ENCODE data around the gene DEFB129. TPM values are rescaled to one million over a fixed set of nuclear protein-coding genes. Genes with fewer than 3 reads are reported as not detected.

DEFB129 gene
- total and polyA plus RNA-seq, 4 donors: not detected

- TF ChIP-seq CTCF (IDR thresholded peaks at IDR 0.05; ENCODE audit: low read depth, low read length, missing input control) (no peak), JUND (IDR thresholded peaks at IDR 0.05) (no peak), SP1 (IDR thresholded peaks at IDR 0.05) (no peak)
Measured at GRCh38 chr20:237489-237888, 10.4 kb downstream of the DEFB129 start (continued).

GRCh38 chr20:237929-238328, 10.9 kb downstream of the DEFB129 start:
- H3K27ac ChIP-seq (ENCODE audit: low read depth in 1 of 2, low read length in 2 of 2): no peak overlapping the region

More at GRCh38 chr20:237929-238328, 10.9 kb downstream of the DEFB129 start:
- H3K4me3 ChIP-seq (ENCODE audit: low read depth in 1 of 3, low read length in 3 of 3): no peak overlapping the region
- peaks cover 0 to 4% (median 0%) of the 10 kb centered on the region in 4 donors for H3K4me1 ChIP-seq (ENCODE audit: control insufficient read depth in 4 of 4, insufficient read depth in 4 of 4, low read length in 3 of 4)
- no peaks in the 10 kb centered on the region for H3K36me3 ChIP-seq (ENCODE audit: control insufficient read depth in 4 of 4, insufficient read depth in 3 of 4, low read depth in 1 of 4, low read length in 3 of 4)
- no peaks in the 10 kb centered on the region for H3K9me3 ChIP-seq (ENCODE audit: control insufficient read depth in 4 of 4, low read length in 3 of 4)
- WGBS: 36% methylated on average over 3 of the region's 3 CpGs
- no peaks in the 10 kb centered on the region for H3K27me3 ChIP-seq (ENCODE audit: control insufficient read depth in 4 of 4, insufficient read depth in 4 of 4, low read length in 3 of 4)
- H3K9ac ChIP-seq (ENCODE audit: low read depth in 1 of 2, low read length in 2 of 2): no peak overlapping the region
- no peak for TF ChIP-seq RAD21 (IDR thresholded peaks at IDR 0.05)
- no peak for TF ChIP-seq CTCF (IDR thresholded peaks at IDR 0.05; ENCODE audit: low read depth, low read length, missing input control)
- no peak for TF ChIP-seq TAF1 (conservative IDR thresholded peaks at IDR 0.05)
- no peak for TF ChIP-seq ZBTB33 (IDR thresholded peaks at IDR 0.05)
- TF ChIP-seq HNF4G (IDR thresholded peaks at IDR 0.05): no peak
- no peak for TF ChIP-seq ATF3 (IDR thresholded peaks at IDR 0.05)
- no peak for TF ChIP-seq FOXA2 (IDR thresholded peaks at IDR 0.05)
- TF ChIP-seq NR2F2 (IDR thresholded peaks at IDR 0.05): no peak
- no peak for TF ChIP-seq REST (IDR thresholded peaks at IDR 0.05)
- no peak for TF ChIP-seq FOXA1 (IDR thresholded peaks at IDR 0.05)
- TF ChIP-seq MAX (IDR thresholded peaks at IDR 0.05): no peak
- no peak for TF ChIP-seq HNF4A (conservative IDR thresholded peaks at IDR 0.05)
- no peak for TF ChIP-seq YY1 (IDR thresholded peaks at IDR 0.05)
- no peak for DNase-seq (ENCODE audit: low spot score)

Data from liver (tissue), 9 donors.